Nephron progenitor cell (in vitro differentiated cells): ENCODE data around the gene KCNE4.
A peak's percentile ranks its signal among the peaks of the same experiment; 100 is the strongest.

Experiments used
- DNase-seq: peaks from one replicate; pipeline ENCODE4 v3.0.0; 2021
- H3K27ac Mint-ChIP-seq: 2 replicates; pipeline ENCODE4 v1.8.0; 2021; ENCODE audit warnings: mild to moderate bottlenecking, moderate library complexity, mixed read lengths
- H3K27me3 Mint-ChIP-seq: 2 replicates; pipeline ENCODE4 v1.8.0; 2021; ENCODE audit warnings: mild to moderate bottlenecking, low read depth, mixed read lengths; ENCODE audit not compliant: poor library complexity
- H3K36me3 Mint-ChIP-seq: 2 replicates; pipeline ENCODE4 v1.8.0; 2021; ENCODE audit warnings: low read depth, mixed read lengths
- H3K4me1 Mint-ChIP-seq: 2 replicates; pipeline ENCODE4 v1.8.0; 2021; ENCODE audit warnings: mixed read lengths
- H3K4me3 Mint-ChIP-seq: 2 replicates; pipeline ENCODE4 v1.8.0; 2021; ENCODE audit warnings: mild to moderate bottlenecking, moderate library complexity, mixed read lengths
- H3K9me3 Mint-ChIP-seq: 2 replicates; pipeline ENCODE4 v1.8.0; 2021; ENCODE audit warnings: mild to moderate bottlenecking, moderate library complexity, mixed read lengths
- TF ChIP-seq, protein P1 (sequence below): fragments of 200-600 bp; sonication (generic); IDR thresholded peaks from 2 replicates; pipeline ENCODE4 v1.5.0; 2021; ENCODE audit warnings: antibody characterized with exemption

The KCNE4 gene

GRCh38 chr2:223010641-223011040 is 41.3 kb upstream of the KCNE4 start:
- Mint-ChIP-seq H3K27ac (peak overlapping the region; percentile 12), H3K9me3 (peaks cover 6% of the 10 kb centered on the region), H3K4me3 (no peak overlapping the region), H3K36me3 (no peaks in the 10 kb centered on the region), H3K4me1 (peaks cover 4% of the 10 kb centered on the region), H3K27me3 (peaks cover 3% of the 10 kb centered on the region)
- TF ChIP-seq, protein P1, sequence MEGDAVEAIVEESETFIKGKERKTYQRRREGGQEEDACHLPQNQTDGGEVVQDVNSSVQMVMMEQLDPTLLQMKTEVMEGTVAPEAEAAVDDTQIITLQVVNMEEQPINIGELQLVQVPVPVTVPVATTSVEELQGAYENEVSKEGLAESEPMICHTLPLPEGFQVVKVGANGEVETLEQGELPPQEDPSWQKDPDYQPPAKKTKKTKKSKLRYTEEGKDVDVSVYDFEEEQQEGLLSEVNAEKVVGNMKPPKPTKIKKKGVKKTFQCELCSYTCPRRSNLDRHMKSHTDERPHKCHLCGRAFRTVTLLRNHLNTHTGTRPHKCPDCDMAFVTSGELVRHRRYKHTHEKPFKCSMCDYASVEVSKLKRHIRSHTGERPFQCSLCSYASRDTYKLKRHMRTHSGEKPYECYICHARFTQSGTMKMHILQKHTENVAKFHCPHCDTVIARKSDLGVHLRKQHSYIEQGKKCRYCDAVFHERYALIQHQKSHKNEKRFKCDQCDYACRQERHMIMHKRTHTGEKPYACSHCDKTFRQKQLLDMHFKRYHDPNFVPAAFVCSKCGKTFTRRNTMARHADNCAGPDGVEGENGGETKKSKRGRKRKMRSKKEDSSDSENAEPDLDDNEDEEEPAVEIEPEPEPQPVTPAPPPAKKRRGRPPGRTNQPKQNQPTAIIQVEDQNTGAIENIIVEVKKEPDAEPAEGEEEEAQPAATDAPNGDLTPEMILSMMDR, result no peak
- no peak for DNase-seq

DNA sequence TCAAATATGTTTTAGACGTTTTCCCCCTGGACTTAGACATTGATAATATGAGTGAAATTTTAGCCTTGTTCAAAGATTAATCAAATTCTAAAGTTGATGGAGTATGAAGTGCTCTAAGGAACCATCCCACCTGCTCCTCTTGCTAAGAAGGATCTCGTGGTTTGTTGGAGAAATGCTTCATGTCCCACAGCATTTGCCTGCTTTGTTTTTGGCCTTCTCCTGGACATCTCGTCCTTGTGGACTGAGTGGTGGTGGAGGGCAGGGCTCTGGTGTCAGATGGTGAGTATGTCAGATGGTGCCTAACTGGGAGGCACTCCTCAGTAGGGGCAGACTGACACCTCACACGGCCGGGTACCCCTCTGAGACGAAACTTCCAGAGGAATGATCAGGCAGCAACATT is 39.7 kb upstream of the KCNE4 start:
- no peak for DNase-seq
- Mint-ChIP-seq H3K4me1 (peaks cover 4% of the 10 kb centered on the region), H3K4me3 (no peak overlapping the region), H3K27me3 (peaks cover 3% of the 10 kb centered on the region), H3K27ac (no peak overlapping the region), H3K9me3 (peaks cover 17% of the 10 kb centered on the region), H3K36me3 (no peaks in the 10 kb centered on the region)
- TF ChIP-seq, protein P1, result no peak

- H3K4me3 Mint-ChIP-seq, result no peak overlapping the region
- TF ChIP-seq, protein P1, result no peak
These were observed 32.5 kb upstream of the KCNE4 start for GRCh38 chr2:223019390-223019930.

DNA sequence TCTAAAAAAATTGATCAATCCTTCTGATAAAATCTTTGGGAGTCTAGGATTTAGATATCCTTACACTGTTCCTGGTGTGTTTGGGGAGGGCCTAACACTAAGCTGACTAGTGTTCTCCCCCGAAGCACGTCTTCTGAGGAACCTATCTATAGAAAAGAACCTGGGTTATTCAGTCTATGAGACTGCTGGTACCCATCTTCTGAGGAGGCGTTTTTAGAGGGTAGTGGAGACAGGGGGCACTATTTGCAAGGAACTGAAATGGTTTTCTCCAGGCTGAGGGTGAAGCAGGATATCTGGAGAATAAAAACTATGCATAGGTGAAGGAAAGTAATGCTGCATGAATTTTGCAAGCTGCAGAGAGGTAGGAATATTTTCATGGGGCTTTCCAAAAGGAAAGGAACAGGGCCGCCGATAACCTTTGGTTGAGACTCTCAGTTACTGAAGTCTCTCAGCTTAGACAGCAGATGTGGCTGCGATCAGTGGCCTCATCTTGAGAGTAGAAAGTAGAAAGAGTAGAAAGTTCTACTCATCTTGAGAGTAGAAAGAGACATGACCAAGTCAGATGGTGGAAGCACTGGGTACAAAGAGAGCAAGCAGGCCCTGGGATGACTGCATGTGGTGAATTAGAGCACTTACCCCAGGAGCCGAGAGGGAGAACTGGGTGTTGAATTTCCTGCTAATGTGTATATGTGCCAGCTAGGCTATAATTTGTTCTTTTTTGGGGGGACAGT is 31.8 kb upstream of the KCNE4 start:
- no peaks in the 10 kb centered on the region for H3K27me3 Mint-ChIP-seq
- H3K4me3 Mint-ChIP-seq, result no peak overlapping the region
- H3K27ac Mint-ChIP-seq, result no peak overlapping the region
- H3K36me3 Mint-ChIP-seq, result no peaks in the 10 kb centered on the region
- no peaks in the 10 kb centered on the region for H3K4me1 Mint-ChIP-seq
- peaks cover 30% of the 10 kb centered on the region for H3K9me3 Mint-ChIP-seq
- DNase-seq, result no peak
- TF ChIP-seq, protein P1, result no peak

More at GRCh38 chr2:223019390-223019930, 32.5 kb upstream of the KCNE4 start:
- Mint-ChIP-seq H3K27ac (no peak overlapping the region), H3K27me3 (no peaks in the 10 kb centered on the region), H3K4me1 (no peaks in the 10 kb centered on the region), H3K9me3 (peaks cover 30% of the 10 kb centered on the region), H3K36me3 (no peaks in the 10 kb centered on the region)
- no peak for DNase-seq

- Mint-ChIP-seq H3K4me3 (no peak overlapping the region), H3K36me3 (no peaks in the 10 kb centered on the region), H3K9me3 (peaks cover 26% of the 10 kb centered on the region), H3K4me1 (no peaks in the 10 kb centered on the region), H3K27me3 (no peaks in the 10 kb centered on the region), H3K27ac (no peak overlapping the region)
- no peak for DNase-seq
- TF ChIP-seq, protein P1, result no peak
These were observed 30.9 kb upstream of the KCNE4 start for GRCh38 chr2:223020971-223021675.
